K562 (cell line): ENCODE results near the gene FGF12. TPM values are rescaled to one million over a fixed set of nuclear protein-coding genes. Genes with fewer than 3 reads are reported as not detected.

Experiments used
- ATAC-seq: fragments of 200-7000 bp; cut with Tn5 transposase; 3 replicates; pipeline ENCODE4 v1.9.1; 2020; ENCODE audit warnings: moderate library complexity
- BruUV-seq: library from RNA; stranded (reverse); fragments of 400-500 nt; replicated peaks from 2 replicates; lab custom pipeline; 2021; lab: Mats Ljungman, UMichigan
- CTCF ChIA-PET: fragments of 300-600 bp; formaldehyde crosslinking; extraction: SDS; loops from one replicate; lab custom pipeline; 2021; ENCODE audit warnings: low intra/inter-chr PET ratio; lab: Yijun Ruan, JAX
- POLR2A ChIA-PET: fragments of 300-600, 350-650 bp; sonication (Branson Sonifier 250); formaldehyde crosslinking; extraction: SDS; loops from one replicate; lab custom pipeline; 2021; ENCODE audit warnings: antibody characterized with exemption, inconsistent platforms; lab: Yijun Ruan, JAX
- DNase-seq, 4 experiments: peaks; one replicate each; pipeline versions ENCODE4 v3.0.0 to v3.0.0-alpha.2; 2011 to 2018; ENCODE audit warnings: low spot score in 3 of 4, mixed read lengths in 3 of 4; ENCODE audit errors: extremely low read depth in 1 of 4
- FAIRE-seq: peaks from 2 replicates; lab custom pipeline; 2011; peaks lifted over from hg19 to GRCh38; lab: Jason Lieb, UNC
- H2AFZ ChIP-seq: 2 replicates; pipeline ENCODE4 v1.6.0; 2011; ENCODE audit warnings: low read depth, low read length, control low read depth, inconsistent platforms
- H3K27ac ChIP-seq: fragments of 200-600 bp; 3 replicates; pipeline ENCODE4 v1.8.0; 2011; ENCODE audit warnings: low read depth, mild to moderate bottlenecking, control low read depth, inconsistent platforms, low read length, moderate library complexity, mixed read lengths; ENCODE audit errors: extremely low read depth
- H3K27me3 ChIP-seq, 2 experiments: fragments of 300-600 bp in 1 of 2; 2 replicates in 1 of 2; 3 replicates in 1 of 2; pipeline versions ENCODE4 v1.6.0 to v1.8.0; 2011; ENCODE audit warnings: inconsistent platforms in 2 of 2, low read length in 2 of 2, mild to moderate bottlenecking in 1 of 2, mixed read lengths in 1 of 2, moderate library complexity in 1 of 2; ENCODE audit not compliant: control insufficient read depth in 2 of 2, insufficient read depth in 2 of 2
- H3K36me3 ChIP-seq: fragments of 300-600 bp; 3 replicates; pipeline ENCODE4 v1.8.0; 2011; ENCODE audit warnings: mild to moderate bottlenecking, low read length, inconsistent platforms; ENCODE audit not compliant: control insufficient read depth, insufficient read depth
- H3K4me1 ChIP-seq, 2 experiments: fragments of 200-600 bp in 1 of 2; replicated peaks in 1 of 2; 2 replicates in 1 of 2; 3 replicates in 1 of 2; pipeline versions ENCODE4 v1.5.1 to v1.8.0; 2011; ENCODE audit warnings: inconsistent platforms in 2 of 2, low read length in 2 of 2, mild to moderate bottlenecking in 1 of 2, mixed read lengths in 1 of 2, moderate library complexity in 1 of 2; ENCODE audit not compliant: control insufficient read depth in 2 of 2, insufficient read depth in 2 of 2
- H3K4me2 ChIP-seq: 2 replicates; pipeline ENCODE4 v1.6.1; 2011; ENCODE audit warnings: low read length, control low read depth, inconsistent platforms, mixed read lengths; ENCODE audit not compliant: insufficient read depth
- H3K4me3 ChIP-seq: fragments of 200-600 bp; sonication (generic), shearing (Covaris generic); 2 replicates; pipeline ENCODE4 v1.5.1; 2016; ENCODE audit warnings: control low read depth, inconsistent platforms
- H3K79me2 ChIP-seq: fragments of 200-600 bp; 3 replicates; pipeline ENCODE4 v1.8.0; 2011; ENCODE audit warnings: low read length, inconsistent platforms; ENCODE audit not compliant: control insufficient read depth, insufficient read depth
- H3K9ac ChIP-seq, 2 experiments: 2 replicates each; pipeline versions ENCODE4 v1.6.0 to v1.6.1; 2011; ENCODE audit warnings: low read depth in 2 of 2, low read length in 2 of 2, control low read depth in 1 of 2, inconsistent platforms in 1 of 2, mild to moderate bottlenecking in 1 of 2, mixed read lengths in 1 of 2; ENCODE audit not compliant: insufficient read depth in 1 of 2
- H3K9me1 ChIP-seq: one replicate; pipeline ENCODE4 v1.6.0; 2011; ENCODE audit warnings: inconsistent platforms, mild to moderate bottlenecking, low read length, moderate library complexity; ENCODE audit not compliant: control insufficient read depth, insufficient read depth
- H3K9me3 ChIP-seq: replicated peaks from 2 replicates; pipeline ENCODE4 v1.5.1; 2011; ENCODE audit warnings: low read depth, low read length, inconsistent platforms; ENCODE audit not compliant: control insufficient read depth, insufficient read depth
- H4K20me1 ChIP-seq: replicated peaks from 2 replicates; pipeline ENCODE4 v1.6.1; 2011; ENCODE audit warnings: low read length, inconsistent platforms, mixed read lengths; ENCODE audit not compliant: control insufficient read depth, insufficient read depth
- ATF7 ChIP-seq: fragments of 450-650 bp; IDR thresholded peaks from 2 replicates; pipeline ENCODE4 v1.7.1; 2014; ENCODE audit warnings: mild to moderate bottlenecking, moderate library complexity
- BHLHE40 ChIP-seq: IDR thresholded peaks from 2 replicates; pipeline ENCODE4 v1.6.1; 2011; ENCODE audit warnings: low read length, improper control_type of control experiment
- NCOR1 ChIP-seq: fragments of 450-650 bp; IDR thresholded peaks from 2 replicates; pipeline ENCODE4 v1.6.1; 2016; ENCODE audit warnings: mild to moderate bottlenecking, moderate library complexity
- WGBS: fragments of 100-300 bp; shearing (Covaris generic); methylation state at CpG from one replicate; pipeline ENCODE4 v1.1.6; 2016; ENCODE audit warnings: low coverage, mixed read lengths; ENCODE audit not compliant: insufficient coverage; ENCODE audit errors: missing lambda C conversion rate; 5-methylcytosine and 5-hydroxymethylcytosine counted together
- in situ Hi-C: fragments of 300-500 bp; cut with MboI; formaldehyde crosslinking; loops from 4 replicates; pipeline ENCODE4 v1.15.0; 2018; ENCODE audit warnings: inconsistent platforms, mixed read lengths
- intact Hi-C: fragments of 100-400 bp; cut with micrococcal nuclease; formaldehyde crosslinking; loops from 2 replicates; pipeline ENCODE4 v1.14.2; 2022
- polyA plus RNA-seq, 8 experiments: library from polyadenylated mRNA; depleted of rRNA in 4 of 8; stranded (reverse) in 5 of 8; unstranded in 3 of 8; fragments of >200 nt; fragmentation: Nextera tagmentation in 2 of 8; fragmentation: Illumina TruSeq in 1 of 8; extraction: Ambion mirVana in 2 of 8; extraction: Trizol in 1 of 8; gene quantifications; 2 replicates each; pipeline versions ENCODE4 v1.2.1 to v1.2.3, GENCODE V29; 2011 to 2014; ENCODE audit warnings: inconsistent platforms in 1 of 8, missing spikeins in 1 of 8
- total RNA-seq, 7 experiments: library from RNA; depleted of rRNA in 6 of 7; stranded (reverse); fragments of >200 nt in 6 of 7; fragmentation: Illumina TruSeq in 2 of 7; extraction: Trizol in 2 of 7; gene quantifications; 2 replicates each; pipeline versions ENCODE4 v1.2.1 to v1.2.3, GENCODE V29; 2011 to 2021; ENCODE audit warnings: low replicate concordance in 1 of 7
- TF ChIP-seq, protein P1 (sequence below): fragments of 450-650 bp; IDR thresholded peaks from 2 replicates; pipeline ENCODE4 v1.6.1; 2017; ENCODE audit warnings: antibody characterized with exemption
- TF ChIP-seq, protein P2 (sequence below): fragments of 250-450 bp; sonication (Bioruptor Pico); IDR thresholded peaks from 2 replicates; pipeline ENCODE4 v1.5.1; 2021; ENCODE audit warnings: mild to moderate bottlenecking

Gene FGF12
- total and polyA plus RNA-seq, 9 of the 15 experiments (the other 6 are each of a cell fraction or from before 2014, with no cell fraction given), result not detected

DNA sequence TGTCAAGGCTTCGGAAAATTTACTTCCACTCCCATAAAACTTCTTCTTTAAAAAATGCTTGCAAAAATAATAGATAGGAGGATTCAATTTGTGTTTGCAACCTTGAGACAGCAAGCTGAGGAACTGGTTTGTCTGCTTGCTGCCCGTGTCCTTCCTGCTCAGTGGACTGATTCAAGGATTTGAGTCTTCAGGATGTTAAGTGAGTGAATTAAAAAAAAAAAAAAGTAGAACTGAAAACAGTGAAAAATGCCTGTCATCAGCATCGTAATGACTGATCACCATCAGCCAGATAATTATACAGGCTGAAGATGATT is 453.7 kb downstream of the FGF12 start:
- no peak overlapping the region for H3K4me2 ChIP-seq
- in situ Hi-C loops, result no loop called here
- CTCF ChIA-PET, result no interaction called here
- DNase-seq (no peak), ATAC-seq (no peak), FAIRE-seq (no peak)
- intact Hi-C loops, result no loop called here
- H3K27me3 ChIP-seq, result no peaks in the 10 kb centered on the region
- no peak overlapping the region for H3K4me3 ChIP-seq
- TF ChIP-seq BHLHE40, result no peak
- TF ChIP-seq, protein P1, sequence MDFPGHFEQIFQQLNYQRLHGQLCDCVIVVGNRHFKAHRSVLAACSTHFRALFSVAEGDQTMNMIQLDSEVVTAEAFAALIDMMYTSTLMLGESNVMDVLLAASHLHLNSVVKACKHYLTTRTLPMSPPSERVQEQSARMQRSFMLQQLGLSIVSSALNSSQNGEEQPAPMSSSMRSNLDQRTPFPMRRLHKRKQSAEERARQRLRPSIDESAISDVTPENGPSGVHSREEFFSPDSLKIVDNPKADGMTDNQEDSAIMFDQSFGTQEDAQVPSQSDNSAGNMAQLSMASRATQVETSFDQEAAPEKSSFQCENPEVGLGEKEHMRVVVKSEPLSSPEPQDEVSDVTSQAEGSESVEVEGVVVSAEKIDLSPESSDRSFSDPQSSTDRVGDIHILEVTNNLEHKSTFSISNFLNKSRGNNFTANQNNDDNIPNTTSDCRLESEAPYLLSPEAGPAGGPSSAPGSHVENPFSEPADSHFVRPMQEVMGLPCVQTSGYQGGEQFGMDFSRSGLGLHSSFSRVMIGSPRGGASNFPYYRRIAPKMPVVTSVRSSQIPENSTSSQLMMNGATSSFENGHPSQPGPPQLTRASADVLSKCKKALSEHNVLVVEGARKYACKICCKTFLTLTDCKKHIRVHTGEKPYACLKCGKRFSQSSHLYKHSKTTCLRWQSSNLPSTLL, result no peak
- no peaks in the 10 kb centered on the region for H3K36me3 ChIP-seq
- no peak overlapping the region for H2AFZ ChIP-seq
- H3K9me1 ChIP-seq, result no peaks in the 10 kb centered on the region
- WGBS, result 0% methylated on average over 3 of the region's 3 CpGs
- BruUV-seq, result no TSS peak
- H3K79me2 ChIP-seq, result no peaks in the 10 kb centered on the region
- no peaks in the 10 kb centered on the region for H3K4me1 ChIP-seq
- no peak overlapping the region for H3K27ac ChIP-seq
- H4K20me1 ChIP-seq, result no peaks in the 10 kb centered on the region
- no peaks in the 10 kb centered on the region for H3K9me3 ChIP-seq
- POLR2A ChIA-PET, result no interaction called here
- no peak overlapping the region for H3K9ac ChIP-seq

DNA sequence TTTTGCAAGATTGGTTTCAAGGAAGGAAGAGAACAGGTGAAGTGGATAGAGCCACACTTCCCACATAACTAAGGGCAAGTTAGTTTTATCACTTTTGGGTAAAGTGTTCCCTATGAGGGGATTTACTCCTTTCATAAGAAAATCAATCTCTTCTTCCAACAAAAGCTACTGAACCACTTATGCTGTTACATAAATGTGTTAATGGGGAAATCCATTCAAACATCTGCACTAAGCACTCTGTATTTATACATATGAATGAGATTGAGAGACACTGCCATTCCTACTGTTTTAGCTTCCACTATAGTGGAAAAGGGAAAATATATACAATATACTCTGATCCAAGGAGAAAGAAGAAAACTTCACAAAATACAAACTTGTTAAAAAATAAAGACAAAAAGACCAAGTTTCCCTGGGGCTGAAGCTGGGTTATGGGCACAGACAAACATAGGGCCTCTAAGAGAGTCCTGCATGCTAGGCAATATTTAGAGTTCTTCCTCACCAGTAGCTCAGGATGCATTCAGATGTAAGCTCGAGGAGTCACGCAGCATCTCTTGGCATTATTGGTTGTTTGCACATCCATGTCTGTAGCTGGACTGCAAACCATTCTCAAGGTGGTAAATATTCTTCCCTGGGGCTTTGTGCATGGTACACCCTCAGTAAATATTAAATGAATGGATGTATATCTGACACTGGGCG is 454.2 kb downstream of the FGF12 start:
- no peak overlapping the region for H2AFZ ChIP-seq
- intact Hi-C loops (no loop called here), in situ Hi-C loops (no loop called here)
- no peaks in the 10 kb centered on the region for H3K27me3 ChIP-seq
- H3K36me3 ChIP-seq, result no peaks in the 10 kb centered on the region
- no peaks in the 10 kb centered on the region for H3K9me3 ChIP-seq
- H3K79me2 ChIP-seq, result no peaks in the 10 kb centered on the region
- ATAC-seq (no peak), FAIRE-seq (no peak), DNase-seq (no peak)
- ChIA-PET CTCF (no interaction called here), POLR2A (no interaction called here)
- no peaks in the 10 kb centered on the region for H3K4me1 ChIP-seq
- 0% methylated on average over 3 of the region's 3 CpGs for WGBS
- H3K9me1 ChIP-seq, result no peaks in the 10 kb centered on the region
- H3K27ac ChIP-seq, result no peak overlapping the region
- no TSS peak for BruUV-seq
- no peak overlapping the region for H3K9ac ChIP-seq
- no peak overlapping the region for H3K4me3 ChIP-seq
- H3K4me2 ChIP-seq, result no peak overlapping the region
- no peaks in the 10 kb centered on the region for H4K20me1 ChIP-seq
- no peak for TF ChIP-seq NCOR1
- TF ChIP-seq ATF7, result no peak
- TF ChIP-seq, protein P2, sequence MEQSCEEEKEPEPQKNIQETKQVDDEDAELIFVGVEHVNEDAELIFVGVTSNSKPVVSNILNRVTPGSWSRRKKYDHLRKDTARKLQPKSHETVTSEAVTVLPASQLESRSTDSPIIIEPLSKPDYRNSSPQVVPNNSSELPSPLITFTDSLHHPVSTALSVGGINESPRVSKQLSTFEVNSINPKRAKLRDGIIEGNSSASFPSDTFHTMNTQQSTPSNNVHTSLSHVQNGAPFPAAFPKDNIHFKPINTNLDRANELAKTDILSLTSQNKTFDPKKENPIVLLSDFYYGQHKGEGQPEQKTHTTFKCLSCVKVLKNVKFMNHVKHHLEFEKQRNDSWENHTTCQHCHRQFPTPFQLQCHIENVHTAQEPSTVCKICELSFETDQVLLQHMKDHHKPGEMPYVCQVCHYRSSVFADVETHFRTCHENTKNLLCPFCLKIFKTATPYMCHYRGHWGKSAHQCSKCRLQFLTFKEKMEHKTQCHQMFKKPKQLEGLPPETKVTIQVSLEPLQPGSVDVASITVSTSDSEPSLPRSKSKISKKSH (CRISPR knock-in tag), result no peak
